ENCODE measurements around the gene SIRT7.

- TF ChIP-seq CTCF (IDR thresholded peaks at IDR 0.05): no peak
- no peak for TF ChIP-seq POLR2A (IDR thresholded peaks at IDR 0.05)
Measured at GRCh38 chr17:81933178-81933699, 15.3 kb upstream of the SIRT7 start.
